ENCODE results near the gene NR4A1. TPM values are rescaled to one million over a fixed set of nuclear protein-coding genes. Genes with fewer than 3 reads are reported as not detected.
A peak's percentile ranks its signal among the peaks of the same experiment; 100 is the strongest.

The NR4A1 gene
- total RNA-seq, 1 experiment from 2014 or later, result 26.9 TPM

DNA sequence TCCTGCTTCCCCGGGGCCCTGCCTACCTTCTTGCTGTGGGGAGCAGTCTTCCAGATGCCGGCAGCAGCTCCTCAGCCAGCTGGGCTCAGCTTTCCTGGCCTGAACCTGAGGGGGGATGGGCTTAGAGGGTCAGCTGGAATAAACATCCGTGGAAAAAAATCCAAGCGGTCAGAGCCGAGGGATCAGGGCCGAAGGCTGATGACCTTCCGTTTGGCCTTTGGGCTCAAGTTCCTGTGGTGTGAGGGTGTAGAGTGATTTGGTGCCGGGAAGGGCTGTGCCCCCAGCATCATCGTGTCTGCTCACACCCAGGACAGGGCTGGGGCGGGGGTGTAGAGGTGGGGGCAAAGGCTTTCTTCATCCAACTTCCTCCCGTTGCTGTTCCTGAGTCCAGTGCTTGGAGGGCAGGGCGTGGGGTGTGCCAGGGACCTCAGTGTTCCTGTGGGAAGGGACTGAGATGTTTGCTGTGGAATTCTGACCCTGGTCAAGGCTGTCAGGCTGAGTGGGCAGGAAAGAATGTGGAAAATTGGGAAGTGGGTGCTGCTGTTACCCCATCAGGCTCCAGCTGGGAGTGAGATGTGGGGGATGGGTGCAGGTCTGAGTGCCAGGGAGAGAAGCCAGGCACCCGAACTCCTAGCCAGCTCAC is 30.9 kb downstream of the NR4A1 start:
- TF ChIP-seq OVOL2 (CRISPR knock-in tag; IDR thresholded peaks at IDR 0.05; ENCODE audit: borderline replicate concordance), result no peak
- no peak for TF ChIP-seq AR (CRISPR knock-in tag; IDR thresholded peaks at IDR 0.05)
- TF ChIP-seq ELF4 (CRISPR knock-in tag; IDR thresholded peaks at IDR 0.05; ENCODE audit: low read depth), result no peak
- TF ChIP-seq GABPB1 (CRISPR knock-in tag; IDR thresholded peaks at IDR 0.05), result peak; percentile 30; the same call in 1 of the 2 replicates
- no peak for TF ChIP-seq ERG (CRISPR knock-in tag; IDR thresholded peaks at IDR 0.05)
- TF ChIP-seq NR2C2 (CRISPR knock-in tag; IDR thresholded peaks at IDR 0.05), result no peak
- no peak for TF ChIP-seq JUN (CRISPR knock-in tag; IDR thresholded peaks at IDR 0.05)
- no peak for TF ChIP-seq NFYB (CRISPR knock-in tag; conservative IDR thresholded peaks at IDR 0.05; ENCODE audit: low read depth)
- Mint-ChIP-seq H3K4me1 (peaks cover 19% of the 10 kb centered on the region), H3K36me3 (peaks cover 10% of the 10 kb centered on the region), H3K27me3 (ENCODE audit: low read depth) (no peaks in the 10 kb centered on the region), H3K27ac (peak overlapping the region; percentile 48; the same call in 1 of the 2 replicates), H3K9me3 (no peaks in the 10 kb centered on the region), H3K4me3 (no peak overlapping the region)
- no peak for ATAC-seq
- POLR2A ChIA-PET, result interaction anchor here (0.7 to 3.0 kb wide), 3 partner anchors 13 to 56 kb away, joined by 4 to 11 read pairs (median 11); partner anchors contain the start of gene ATG101
- CTCF ChIA-PET, result interaction anchor here (0.8 to 11.4 kb wide), 20 partner anchors 9 to 218 kb away, joined by 3 to 388 read pairs (median 9); partner anchors contain the start of genes ATG101 and NR4A1
- no peak for DNase-seq (ENCODE audit: low spot score)

- ATAC-seq (no peak), DNase-seq (ENCODE audit: low spot score) (no peak)
- H3K27ac Mint-ChIP-seq, result no peak overlapping the region
- H3K36me3 Mint-ChIP-seq, result peaks cover 7% of the 10 kb centered on the region
- H3K4me1 Mint-ChIP-seq, result peaks cover 19% of the 10 kb centered on the region
- TF ChIP-seq ZNF416 (CRISPR knock-in tag; IDR thresholded peaks at IDR 0.05), result no peak
- no peak for TF ChIP-seq ZNF138 (CRISPR knock-in tag; conservative IDR thresholded peaks at IDR 0.05)
- TF ChIP-seq TEAD1 (CRISPR knock-in tag; IDR thresholded peaks at IDR 0.05), result no peak
- no peak for TF ChIP-seq PRRX2 (CRISPR knock-in tag; IDR thresholded peaks at IDR 0.05)
- no peak for TF ChIP-seq CREB1 (CRISPR knock-in tag; IDR thresholded peaks at IDR 0.05)
- TF ChIP-seq MLX (CRISPR knock-in tag; IDR thresholded peaks at IDR 0.05), result no peak
- TF ChIP-seq GTF2I (CRISPR knock-in tag; conservative IDR thresholded peaks at IDR 0.05), result no peak
- ChIA-PET POLR2A (interaction anchor here (2.7 to 3.0 kb wide), 2 partner anchors 13 to 56 kb away, joined by 11 read pairs; partner anchors contain the start of gene ATG101), CTCF (interaction anchor here (0.6 to 11.4 kb wide), 24 partner anchors 8 to 219 kb away, joined by 3 to 388 read pairs (median 6); partner anchors contain the start of genes ATG101 and NR4A1)
- H3K9me3 Mint-ChIP-seq, result no peaks in the 10 kb centered on the region
- no peaks in the 10 kb centered on the region for H3K27me3 Mint-ChIP-seq (ENCODE audit: low read depth)
- no peak overlapping the region for H3K4me3 Mint-ChIP-seq
Observed at GRCh38 chr12:52082669-52082987, 31.4 kb downstream of the NR4A1 start.

- H3K4me3 Mint-ChIP-seq, result no peak overlapping the region
- ChIA-PET CTCF (interaction anchor here (0.6 to 11.4 kb wide), 22 partner anchors 8 to 219 kb away, joined by 3 to 388 read pairs (median 6); partner anchors contain the start of genes ATG101 and NR4A1), POLR2A (interaction anchor here (2.7 to 3.0 kb wide), 2 partner anchors 14 to 57 kb away, joined by 11 read pairs; partner anchors contain the start of gene ATG101)
- TF ChIP-seq FOXJ3 (CRISPR knock-in tag; IDR thresholded peaks at IDR 0.05; ENCODE audit: borderline replicate concordance) (no peak), ERG (CRISPR knock-in tag; IDR thresholded peaks at IDR 0.05) (no peak), PRRX2 (CRISPR knock-in tag; IDR thresholded peaks at IDR 0.05) (no peak), AR (CRISPR knock-in tag; IDR thresholded peaks at IDR 0.05) (0 out of 2 replicates have a peak, but pooled peaks have one; percentile 22), SMAD3 (CRISPR knock-in tag; IDR thresholded peaks at IDR 0.05; ENCODE audit: borderline replicate concordance) (no peak), IRF2 (CRISPR knock-in tag; IDR thresholded peaks at IDR 0.05; ENCODE audit: borderline replicate concordance, low read depth) (no peak), RELA (CRISPR knock-in tag; IDR thresholded peaks at IDR 0.05; ENCODE audit: borderline replicate concordance) (peak; percentile 62; the same call in 1 of the 2 replicates)
Observed at GRCh38 chr12:52082988-52083637, 31.9 kb downstream of the NR4A1 start.

More at GRCh38 chr12:52082988-52083637, 31.9 kb downstream of the NR4A1 start:
- ATAC-seq, result peak; percentile 46
- no peaks in the 10 kb centered on the region for H3K9me3 Mint-ChIP-seq
- H3K36me3 Mint-ChIP-seq, result peaks cover 2% of the 10 kb centered on the region
- H3K27me3 Mint-ChIP-seq (ENCODE audit: low read depth), result no peaks in the 10 kb centered on the region
- peaks cover 19% of the 10 kb centered on the region for H3K4me1 Mint-ChIP-seq
- no peak overlapping the region for H3K27ac Mint-ChIP-seq
- DNase-seq (ENCODE audit: low spot score), result peak; percentile 83
